ENCODE results near the gene MYPOP. TPM values are rescaled to one million over a fixed set of nuclear protein-coding genes. Genes with fewer than 3 reads are reported as not detected.

Gene MYPOP
- total RNA-seq, 1 experiment from 2014 or later = 5.5 TPM

GRCh38 chr19:45906221-45906620 lies 3.8 kb upstream of the MYPOP start:
- TF ChIP-seq, protein P1, sequence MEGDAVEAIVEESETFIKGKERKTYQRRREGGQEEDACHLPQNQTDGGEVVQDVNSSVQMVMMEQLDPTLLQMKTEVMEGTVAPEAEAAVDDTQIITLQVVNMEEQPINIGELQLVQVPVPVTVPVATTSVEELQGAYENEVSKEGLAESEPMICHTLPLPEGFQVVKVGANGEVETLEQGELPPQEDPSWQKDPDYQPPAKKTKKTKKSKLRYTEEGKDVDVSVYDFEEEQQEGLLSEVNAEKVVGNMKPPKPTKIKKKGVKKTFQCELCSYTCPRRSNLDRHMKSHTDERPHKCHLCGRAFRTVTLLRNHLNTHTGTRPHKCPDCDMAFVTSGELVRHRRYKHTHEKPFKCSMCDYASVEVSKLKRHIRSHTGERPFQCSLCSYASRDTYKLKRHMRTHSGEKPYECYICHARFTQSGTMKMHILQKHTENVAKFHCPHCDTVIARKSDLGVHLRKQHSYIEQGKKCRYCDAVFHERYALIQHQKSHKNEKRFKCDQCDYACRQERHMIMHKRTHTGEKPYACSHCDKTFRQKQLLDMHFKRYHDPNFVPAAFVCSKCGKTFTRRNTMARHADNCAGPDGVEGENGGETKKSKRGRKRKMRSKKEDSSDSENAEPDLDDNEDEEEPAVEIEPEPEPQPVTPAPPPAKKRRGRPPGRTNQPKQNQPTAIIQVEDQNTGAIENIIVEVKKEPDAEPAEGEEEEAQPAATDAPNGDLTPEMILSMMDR (IDR thresholded peaks at IDR 0.05; ENCODE audit: unreplicated experiment) = no peak
- H3K27ac Mint-ChIP-seq (ENCODE audit: low read depth, unreplicated experiment) = no peak overlapping the region
- no peaks in the 10 kb centered on the region for H3K36me3 Mint-ChIP-seq (ENCODE audit: insufficient read depth, unreplicated experiment)
- H3K27me3 Mint-ChIP-seq (ENCODE audit: insufficient read depth, unreplicated experiment) = no peaks in the 10 kb centered on the region
- POLR2A ChIA-PET = no interaction called here
- CTCF ChIA-PET = no interaction called here
- H3K9me3 Mint-ChIP-seq (ENCODE audit: unreplicated experiment) = no peaks in the 10 kb centered on the region
- H3K4me1 Mint-ChIP-seq (ENCODE audit: insufficient read depth, unreplicated experiment) = no peaks in the 10 kb centered on the region
- BruUV-seq (replicated peaks) = no TSS peak
- no peak overlapping the region for H3K4me3 Mint-ChIP-seq (ENCODE audit: unreplicated experiment)
- DNase-seq (ENCODE audit: unreplicated experiment) = peak; percentile 50
- intact Hi-C loops (cut with micrococcal nuclease) = no loop called here

GRCh38 chr19:45905011-45905410 lies 2.6 kb upstream of the MYPOP start:
- H3K4me1 Mint-ChIP-seq (ENCODE audit: insufficient read depth, unreplicated experiment) = peaks cover 4% of the 10 kb centered on the region
- no peaks in the 10 kb centered on the region for H3K9me3 Mint-ChIP-seq (ENCODE audit: unreplicated experiment)
- no TSS peak for BruUV-seq (replicated peaks)
- no peaks in the 10 kb centered on the region for H3K27me3 Mint-ChIP-seq (ENCODE audit: insufficient read depth, unreplicated experiment)
- ChIA-PET CTCF (interaction anchor here (0.6 kb wide), 1 partner anchor 20 kb away, joined by 3 read pairs; no protein-coding TSS in a partner anchor), POLR2A (no interaction called here)
- peaks cover 10% of the 10 kb centered on the region for H3K36me3 Mint-ChIP-seq (ENCODE audit: insufficient read depth, unreplicated experiment)
- H3K27ac Mint-ChIP-seq (ENCODE audit: low read depth, unreplicated experiment) = no peak overlapping the region
- no peak overlapping the region for H3K4me3 Mint-ChIP-seq (ENCODE audit: unreplicated experiment)
- intact Hi-C loops (cut with micrococcal nuclease) = no loop called here
- TF ChIP-seq, protein P1 (IDR thresholded peaks at IDR 0.05; ENCODE audit: unreplicated experiment) = no peak
- DNase-seq (ENCODE audit: unreplicated experiment) = no peak

GRCh38 chr19:45902651-45903625 lies 525 bp upstream of the MYPOP start:
- Mint-ChIP-seq H3K36me3 (ENCODE audit: insufficient read depth, unreplicated experiment) (peaks cover 31% of the 10 kb centered on the region), H3K4me1 (ENCODE audit: insufficient read depth, unreplicated experiment) (peaks cover 6% of the 10 kb centered on the region), H3K27ac (ENCODE audit: low read depth, unreplicated experiment) (no peak overlapping the region), H3K27me3 (ENCODE audit: insufficient read depth, unreplicated experiment) (no peaks in the 10 kb centered on the region), H3K4me3 (ENCODE audit: unreplicated experiment) (peak overlapping the region; percentile 98), H3K9me3 (ENCODE audit: unreplicated experiment) (no peaks in the 10 kb centered on the region)
- no TSS peak for BruUV-seq (replicated peaks)
- ChIA-PET POLR2A (interaction anchor here (0.6 to 4.4 kb wide), 17 partner anchors 8 to 759 kb away, joined by 3 to 46 read pairs (median 3); partner anchors contain the start of genes CCDC61, FOXA3, IRF2BP1 and SYMPK), CTCF (interaction anchor here (0.6 to 1.9 kb wide), 7 partner anchors 9 to 561 kb away, joined by 3 to 8 read pairs (median 4); no protein-coding TSS in a partner anchor)
- TF ChIP-seq, protein P1 (IDR thresholded peaks at IDR 0.05; ENCODE audit: unreplicated experiment) = no peak
- peak; percentile 98 for DNase-seq (ENCODE audit: unreplicated experiment)
- intact Hi-C loops (cut with micrococcal nuclease) = no loop called here

- Mint-ChIP-seq H3K9me3 (ENCODE audit: unreplicated experiment) (no peaks in the 10 kb centered on the region), H3K27ac (ENCODE audit: low read depth, unreplicated experiment) (peak overlapping the region; percentile 83), H3K27me3 (ENCODE audit: insufficient read depth, unreplicated experiment) (no peaks in the 10 kb centered on the region), H3K4me3 (ENCODE audit: unreplicated experiment) (peak overlapping the region; percentile 98), H3K36me3 (ENCODE audit: insufficient read depth, unreplicated experiment) (peaks cover 43% of the 10 kb centered on the region), H3K4me1 (ENCODE audit: insufficient read depth, unreplicated experiment) (peaks cover 6% of the 10 kb centered on the region)
- POLR2A ChIA-PET = interaction anchor here (0.7 to 4.4 kb wide), 6 partner anchors 15 to 233 kb away, joined by 3 to 46 read pairs (median 4); partner anchors contain the start of genes CCDC61, IRF2BP1 and SYMPK
- TF ChIP-seq, protein P1 (IDR thresholded peaks at IDR 0.05; ENCODE audit: unreplicated experiment) = no peak
- intact Hi-C loops (cut with micrococcal nuclease) = no loop called here
- BruUV-seq (replicated peaks) = no TSS peak
- peak; percentile 29 for DNase-seq (ENCODE audit: unreplicated experiment)
- CTCF ChIA-PET = interaction anchor here (1.5 to 1.9 kb wide), 3 partner anchors 10 to 84 kb away, joined by 5 to 8 read pairs (median 7); no protein-coding TSS in a partner anchor
Observed at GRCh38 chr19:45901432-45901911, 941 bp downstream of the MYPOP start.
